Gastrocnemius medialis (tissue), 4 donors: Measurements from ENCODE around the gene CCL14. TPM values are rescaled to one million over a fixed set of nuclear protein-coding genes. Genes with fewer than 3 reads are reported as not detected.
A peak's percentile ranks its signal among the peaks of the same experiment; 100 is the strongest.
"Not testable (repeated sequence)": the region's sequence is repeated elsewhere in the genome, so short reads cannot be mapped to it uniquely, and the experiment has no call there.

ENCODE experiments used
- ATAC-seq, 2 donors: fragments of 150-250 bp; one replicate each; pipeline ENCODE4 v1.9.1; 2016
- DNase-seq, 2 donors: peaks; one replicate each; pipeline ENCODE4 v3.0.0-alpha.2; 2019
- H3K27ac ChIP-seq, 4 donors: fragments of 200-600 bp; sonication (generic); 1 replicate in 1 of 4; 2 replicates in 3 of 4; pipeline ENCODE4 v1.5.1; 2016 to 2018; ENCODE audit warnings: mild to moderate bottlenecking in 2 of 4, moderate library complexity in 1 of 4
- H3K27me3 ChIP-seq, 3 donors: fragments of 200-600 bp; sonication (generic) in 2 of 3; 1 replicate in 1 of 3; 2 replicates in 2 of 3; pipeline versions ENCODE4 v1.5.1 to v1.6.0; 2016 to 2019; ENCODE audit warnings: mild to moderate bottlenecking in 1 of 3, moderate library complexity in 1 of 3
- H3K36me3 ChIP-seq, 2 donors: fragments of 200-600 bp; sonication (generic) in 1 of 2; one replicate each; pipeline ENCODE4 v1.5.1; 2017 to 2018
- H3K4me1 ChIP-seq, 2 donors: fragments of 200-600 bp; sonication (generic) in 1 of 2; one replicate each; pipeline ENCODE4 v1.5.1; 2016 to 2017; ENCODE audit warnings: mild to moderate bottlenecking in 2 of 2
- H3K4me3 ChIP-seq, 4 donors: fragments of 200-600 bp; sonication (generic) in 3 of 4; 1 replicate in 1 of 4; 2 replicates in 3 of 4; pipeline ENCODE4 v1.5.1; 2016 to 2019; ENCODE audit warnings: mild to moderate bottlenecking in 2 of 4
- H3K9me3 ChIP-seq, 3 donors: fragments of 200-600 bp; sonication (generic) in 2 of 3; 1 replicate in 1 of 3; 2 replicates in 2 of 3; pipeline ENCODE4 v1.5.1; 2016 to 2019
- POLR2A ChIP-seq, 2 donors: fragments of 450-650 bp; IDR thresholded peaks; one replicate each; pipeline ENCODE4 v1.6.1; 2017; ENCODE audit warnings: antibody characterized with exemption in 2 of 2, mild to moderate bottlenecking in 2 of 2, moderate library complexity in 2 of 2
- in situ Hi-C, 4 donors: fragments of 200-750 bp; cut with MboI; loops; one replicate each; pipeline versions ENCODE4 v1.15.0 to v1.8.0; 2017; ENCODE audit warnings: low sequenced_read_pairs in 4 of 4
- intact Hi-C: fragments of 100-400 bp; cut with DNase I; formaldehyde crosslinking; loops from one replicate; pipeline ENCODE4 v1.15.1; 2023; ENCODE audit warnings: low total_unique reads
- total RNA-seq, 4 donors: library from RNA; depleted of rRNA; stranded (reverse); fragments of >200 nt; gene quantifications; one replicate each; pipeline versions ENCODE4 v1.1.0 to v1.2.3, GENCODE V29; 2016
- TF ChIP-seq, protein P1 (sequence below), 5 experiments: fragments of 450-650 bp in 3 of 5; fragments of 200-600 bp in 2 of 5; sonication (generic) in 2 of 5; IDR thresholded peaks in 4 of 5; conservative IDR thresholded peaks in 1 of 5; 1 replicate in 4 of 5; 2 replicates in 1 of 5; pipeline ENCODE4 v1.5.1; 2016 to 2019; ENCODE audit warnings: antibody characterized with exemption in 5 of 5, mild to moderate bottlenecking in 3 of 5, moderate library complexity in 3 of 5

Gene CCL14
- total RNA-seq, 4 donors from 2014 or later = 4.9 to 25.9 (median 12.1) TPM

DNA sequence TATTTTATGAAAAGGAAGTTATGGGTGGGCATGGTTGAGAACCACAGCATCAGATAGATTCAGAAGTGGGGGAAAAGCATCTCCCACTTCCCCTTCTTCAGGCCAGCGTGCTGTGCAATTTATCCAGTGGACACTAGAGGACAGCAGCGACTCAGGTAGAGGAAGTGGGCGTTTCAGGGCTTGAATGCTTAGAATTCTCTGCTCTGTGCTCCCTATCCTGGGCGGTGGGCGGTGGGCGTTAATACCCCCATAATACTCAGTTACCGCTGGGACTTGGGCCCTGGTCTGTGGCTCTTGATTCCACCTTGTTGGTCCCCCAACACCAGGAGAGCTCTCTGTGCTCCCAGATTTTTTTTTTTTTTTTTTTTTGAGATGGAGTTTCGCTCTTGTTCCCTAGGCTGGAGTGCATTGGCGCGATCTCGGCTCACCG lies 39.4 kb downstream of the CCL14 start:
- ATAC-seq (no peak), DNase-seq (no peak)
- no peaks in the 10 kb centered on the region for H3K9me3 ChIP-seq
- no peaks in the 10 kb centered on the region for H3K36me3 ChIP-seq
- intact Hi-C loops (no loop called here), in situ Hi-C loops (no loop called here)
- peaks cover 0 to 2% (median 0%) of the 10 kb centered on the region in 3 donors for H3K27me3 ChIP-seq
- TF ChIP-seq, protein P1, sequence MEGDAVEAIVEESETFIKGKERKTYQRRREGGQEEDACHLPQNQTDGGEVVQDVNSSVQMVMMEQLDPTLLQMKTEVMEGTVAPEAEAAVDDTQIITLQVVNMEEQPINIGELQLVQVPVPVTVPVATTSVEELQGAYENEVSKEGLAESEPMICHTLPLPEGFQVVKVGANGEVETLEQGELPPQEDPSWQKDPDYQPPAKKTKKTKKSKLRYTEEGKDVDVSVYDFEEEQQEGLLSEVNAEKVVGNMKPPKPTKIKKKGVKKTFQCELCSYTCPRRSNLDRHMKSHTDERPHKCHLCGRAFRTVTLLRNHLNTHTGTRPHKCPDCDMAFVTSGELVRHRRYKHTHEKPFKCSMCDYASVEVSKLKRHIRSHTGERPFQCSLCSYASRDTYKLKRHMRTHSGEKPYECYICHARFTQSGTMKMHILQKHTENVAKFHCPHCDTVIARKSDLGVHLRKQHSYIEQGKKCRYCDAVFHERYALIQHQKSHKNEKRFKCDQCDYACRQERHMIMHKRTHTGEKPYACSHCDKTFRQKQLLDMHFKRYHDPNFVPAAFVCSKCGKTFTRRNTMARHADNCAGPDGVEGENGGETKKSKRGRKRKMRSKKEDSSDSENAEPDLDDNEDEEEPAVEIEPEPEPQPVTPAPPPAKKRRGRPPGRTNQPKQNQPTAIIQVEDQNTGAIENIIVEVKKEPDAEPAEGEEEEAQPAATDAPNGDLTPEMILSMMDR (IDR thresholded peaks at IDR 0.05 in 4 of 5, conservative IDR thresholded peaks at IDR 0.05 in 1 of 5) = peak in 4 of 5 experiments; percentile 26 to 57 (median 40)
- TF ChIP-seq POLR2A (IDR thresholded peaks at IDR 0.05) = no peak
- no peak overlapping the region for H3K4me3 ChIP-seq
- H3K4me1 ChIP-seq = no peaks in the 10 kb centered on the region
- H3K27ac ChIP-seq = no peak overlapping the region

DNA sequence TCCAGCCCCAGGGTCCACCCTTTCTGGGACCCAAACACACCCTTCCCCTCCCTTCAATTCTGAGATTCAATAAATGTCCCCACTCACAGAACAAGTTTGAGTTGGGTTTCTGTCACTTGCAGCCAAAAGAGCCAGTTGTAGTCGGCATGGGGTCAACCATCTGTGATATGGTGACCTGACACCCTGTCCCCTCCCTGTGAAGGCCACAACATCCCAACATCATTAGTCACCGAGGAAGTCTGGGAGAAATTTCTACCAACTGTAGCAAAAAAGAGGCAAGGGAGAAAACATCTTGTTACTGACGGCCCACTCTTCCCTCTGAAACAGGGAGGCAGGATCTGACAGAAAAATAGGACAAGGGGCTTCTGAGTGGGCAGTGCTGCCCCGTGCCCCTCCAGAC lies 42.4 kb downstream of the CCL14 start:
- DNase-seq (no peak), ATAC-seq (no peak)
- Histone ChIP-seq H3K27me3 (peaks cover 0 to 2% (median 0%) of the 10 kb centered on the region in 3 donors), H3K36me3 (no peaks in the 10 kb centered on the region), H3K4me1 (no peaks in the 10 kb centered on the region), H3K4me3 (no peak overlapping the region), H3K27ac (no peak overlapping the region), H3K9me3 (no peaks in the 10 kb centered on the region)
- intact Hi-C loops = no loop called here
- in situ Hi-C loops = no loop called here
- TF ChIP-seq, protein P1 (IDR thresholded peaks at IDR 0.05 in 4 of 5, conservative IDR thresholded peaks at IDR 0.05 in 1 of 5) = no peak
- no peak for TF ChIP-seq POLR2A (IDR thresholded peaks at IDR 0.05)

DNA sequence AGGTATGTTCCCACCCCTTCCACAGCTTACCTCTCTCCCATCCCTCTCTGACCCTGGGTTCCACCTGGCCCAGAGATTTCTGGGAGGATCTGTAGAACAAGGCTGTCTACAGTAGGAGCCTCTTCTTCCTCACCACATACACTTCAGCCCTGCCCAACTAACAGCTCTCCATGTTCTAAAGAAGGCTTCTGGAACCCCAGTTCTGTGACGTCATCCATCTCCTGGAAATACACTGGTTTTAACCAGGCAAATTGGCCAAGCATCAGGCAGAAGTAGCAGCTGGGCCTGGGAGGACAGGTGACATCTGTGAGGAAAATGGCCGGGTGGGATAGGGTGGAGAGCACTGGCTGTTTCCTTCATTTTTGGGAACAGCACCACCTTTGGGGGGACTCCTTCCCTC lies 43.0 kb downstream of the CCL14 start, which contains the start of gene LYZL6:
LYZL6 (minus strand) TSS at position 177 of the 400 bp plus-strand sequence. CDS start 4,357 bp downstream, outside the sequence.
- intact Hi-C loops = no loop called here
- H3K9me3 ChIP-seq = no peaks in the 10 kb centered on the region
- TF ChIP-seq, protein P1 (IDR thresholded peaks at IDR 0.05 in 4 of 5, conservative IDR thresholded peaks at IDR 0.05 in 1 of 5) = no peak
- TF ChIP-seq POLR2A (IDR thresholded peaks at IDR 0.05) = no peak
- ATAC-seq (no peak), DNase-seq (no peak)
- peaks cover 0 to 2% (median 0%) of the 10 kb centered on the region in 3 donors for H3K27me3 ChIP-seq
- no peak within 1 kb of the TSS for H3K27ac ChIP-seq
- no peak within 1 kb of the TSS for H3K4me3 ChIP-seq
- in situ Hi-C loops = no loop called here
- no peaks in the 10 kb centered on the region for H3K36me3 ChIP-seq
- no peaks in the 10 kb centered on the region for H3K4me1 ChIP-seq

DNA sequence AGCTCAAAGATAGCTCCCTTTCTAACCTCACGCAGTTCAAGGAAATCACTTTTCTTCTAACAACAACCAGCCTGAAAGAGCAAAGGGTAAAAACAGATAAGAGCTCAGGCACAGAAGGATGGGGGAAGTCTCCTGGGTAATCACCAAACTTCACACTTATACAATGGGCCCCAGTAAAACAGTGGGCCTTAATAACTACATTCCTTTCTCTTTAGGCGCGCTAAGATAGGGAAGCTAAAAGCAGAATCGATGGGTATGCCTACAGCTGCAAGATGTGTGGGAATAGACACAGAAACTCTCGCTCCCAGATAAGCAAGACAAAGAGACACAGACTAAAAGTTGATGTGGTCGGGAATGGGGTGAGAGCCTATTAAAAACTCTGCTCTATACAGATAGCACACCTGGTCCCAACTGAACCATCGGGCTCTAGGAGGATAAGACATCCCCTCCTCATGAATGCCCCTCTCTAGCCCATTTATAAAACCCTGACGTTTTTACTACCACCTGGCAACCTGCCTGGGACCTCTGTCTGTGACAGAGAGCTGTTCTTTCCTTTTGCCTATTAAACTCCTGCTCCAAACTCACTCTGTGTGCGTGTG lies 43.8 kb downstream of the CCL14 start:
- intact Hi-C loops = no loop called here
- H3K9me3 ChIP-seq = no peaks in the 10 kb centered on the region
- no peaks in the 10 kb centered on the region for H3K4me1 ChIP-seq
- no peak for DNase-seq
- no peak for ATAC-seq
- H3K27ac ChIP-seq = no peak overlapping the region
- H3K36me3 ChIP-seq = no peaks in the 10 kb centered on the region
- TF ChIP-seq POLR2A (IDR thresholded peaks at IDR 0.05) = no peak
- TF ChIP-seq, protein P1 (IDR thresholded peaks at IDR 0.05 in 4 of 5, conservative IDR thresholded peaks at IDR 0.05 in 1 of 5) = no peak
- in situ Hi-C loops = no loop called here
- no peak overlapping the region for H3K4me3 ChIP-seq
- H3K27me3 ChIP-seq = peaks cover 0 to 2% (median 0%) of the 10 kb centered on the region in 3 donors

DNA sequence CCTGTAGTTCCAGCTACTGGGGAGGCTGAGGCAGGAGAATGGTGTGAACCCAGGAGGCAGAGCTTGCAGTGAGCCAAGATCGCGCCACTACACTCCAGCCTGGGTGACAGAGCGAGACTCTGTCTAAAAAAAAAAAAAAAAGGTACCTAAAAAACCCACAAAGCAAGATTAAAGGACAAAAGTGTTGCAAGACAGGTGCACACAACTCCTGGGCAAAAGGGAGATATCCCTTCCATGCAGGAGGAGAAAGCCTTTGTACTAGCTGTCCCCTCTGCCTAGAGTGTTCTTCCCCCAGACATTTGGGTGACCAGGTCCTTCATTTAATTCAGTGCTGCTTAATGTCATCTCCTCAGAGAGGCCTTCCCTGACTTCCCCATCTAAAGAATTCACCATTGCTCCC lies 48.0 kb downstream of the CCL14 start:
- in situ Hi-C loops, H3K4me3 ChIP-seq, H3K36me3 ChIP-seq, intact Hi-C loops, DNase-seq, ATAC-seq, H3K27ac ChIP-seq, H3K27me3 ChIP-seq, H3K9me3 ChIP-seq, H3K4me1 ChIP-seq: not testable (repeated sequence)
